ENCODE results near the gene RCN1. TPM values are rescaled to one million over a fixed set of nuclear protein-coding genes. Genes with fewer than 3 reads are reported as not detected.

The RCN1 gene
- polyA plus RNA-seq, 2 of the 4 experiments (the other 2 are of a cell fraction) = 191 to 234 TPM

DNA sequence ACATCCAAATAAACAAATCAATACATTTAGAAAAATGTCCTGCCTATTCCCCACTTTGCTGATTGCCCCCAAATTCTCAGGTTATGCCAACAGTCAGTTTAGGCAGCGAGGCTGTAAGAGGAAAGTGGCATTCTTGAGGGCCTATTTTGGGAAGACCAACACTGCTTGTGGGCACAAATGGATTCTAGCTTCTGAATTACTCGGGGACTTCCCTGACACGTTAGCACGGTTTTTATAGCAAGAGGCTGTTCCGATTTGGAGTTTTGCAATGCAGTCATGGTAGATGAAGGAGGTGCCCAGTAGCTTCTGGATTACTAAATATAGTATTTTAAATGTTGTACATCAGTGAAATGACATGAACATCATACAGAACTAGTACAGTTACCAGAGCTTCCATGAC, 13.1 kb downstream of the RCN1 start:
- POLR2A ChIA-PET = no interaction called here

DNA sequence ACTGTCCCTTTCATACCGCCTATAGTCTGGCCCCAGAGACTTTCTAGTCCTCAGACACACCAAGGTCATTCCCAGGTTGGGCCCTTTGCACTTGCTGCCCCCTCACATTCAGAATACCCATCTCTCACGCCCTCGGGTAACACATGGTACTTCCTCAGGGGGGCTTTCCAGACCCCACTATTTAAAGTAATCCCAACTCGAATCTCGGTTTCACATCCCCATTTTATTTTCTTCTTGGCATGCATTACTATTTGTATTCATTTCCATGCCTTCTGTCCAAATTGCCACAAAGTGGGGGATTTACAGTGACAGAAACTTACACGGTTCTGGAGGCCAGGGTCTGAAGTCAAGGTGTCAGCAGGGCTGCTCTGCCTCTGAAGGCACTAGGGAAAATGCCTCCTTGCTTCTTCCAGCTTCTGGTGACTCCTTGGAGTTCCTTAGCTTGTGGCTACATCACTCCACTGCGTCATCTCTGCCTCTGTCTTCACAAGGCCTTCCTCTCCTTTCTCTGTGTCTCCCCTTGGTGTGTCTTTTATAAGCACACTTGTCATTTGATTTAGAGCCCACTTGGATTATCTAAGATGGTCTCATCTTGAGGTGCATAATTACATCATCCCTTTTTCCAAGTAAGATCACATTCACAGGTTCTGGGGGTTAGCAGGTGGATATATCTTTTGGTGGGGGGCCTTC, 15.1 kb downstream of the RCN1 start:
- TF ChIP-seq CEBPB (IDR thresholded peaks at IDR 0.05) (no peak), POLR2AphosphoS2 (conservative IDR thresholded peaks at IDR 0.05; ENCODE audit: low read length) (peak; percentile 59; the same call in 1 of the 2 replicates)
- ChIA-PET POLR2A (interaction anchor here (1.3 kb wide), 1 partner anchor 31 kb away, joined by 3 read pairs; no protein-coding TSS in a partner anchor), CTCF (interaction anchor here (1.2 kb wide), 1 partner anchor 54 kb away, joined by 4 read pairs; no protein-coding TSS in a partner anchor)
- Histone ChIP-seq H3K4me1 (no peaks in the 10 kb centered on the region), H3K4me3 (no peak overlapping the region), H3K9me3 (no peaks in the 10 kb centered on the region), H3K27ac (no peak overlapping the region), H3K4me2 (no peak overlapping the region)
- FAIRE-seq = no peak
- 0 out of 6 replicates have a peak, but pooled peaks of 1 of the 2 experiments have one; percentile 45 for ATAC-seq
- no peak for DNase-seq (ENCODE audit: low read depth in 1 of 2, low spot score in 1 of 2)
- WGBS (ENCODE audit: missing lambda C conversion rate) = 96% methylated on average over 7 of the region's 7 CpGs

More for the DNA sequence above, 13.1 kb downstream of the RCN1 start:
- CTCF ChIA-PET = interaction anchor here (1.1 to 2.2 kb wide), 2 partner anchors 51 to 72 kb away, joined by 4 to 7 read pairs; no protein-coding TSS in a partner anchor
- no peak for ATAC-seq
- H3K4me2 ChIP-seq = no peak overlapping the region
- H3K9me3 ChIP-seq = no peaks in the 10 kb centered on the region
- TF ChIP-seq FOSB (CRISPR knock-in tag; IDR thresholded peaks at IDR 0.05) (no peak), MAZ (IDR thresholded peaks at IDR 0.05; ENCODE audit: borderline replicate concordance, low read depth, low read length) (no peak), CEBPB (IDR thresholded peaks at IDR 0.05) (no peak), FOSL2 (IDR thresholded peaks at IDR 0.05) (no peak), FOSL2 (CRISPR knock-in tag; IDR thresholded peaks at IDR 0.05) (no peak), EHF (CRISPR knock-in tag; IDR thresholded peaks at IDR 0.05) (no peak), HOXA7 (CRISPR knock-in tag; IDR thresholded peaks at IDR 0.05) (no peak)
- TF ChIP-seq, protein P1, sequence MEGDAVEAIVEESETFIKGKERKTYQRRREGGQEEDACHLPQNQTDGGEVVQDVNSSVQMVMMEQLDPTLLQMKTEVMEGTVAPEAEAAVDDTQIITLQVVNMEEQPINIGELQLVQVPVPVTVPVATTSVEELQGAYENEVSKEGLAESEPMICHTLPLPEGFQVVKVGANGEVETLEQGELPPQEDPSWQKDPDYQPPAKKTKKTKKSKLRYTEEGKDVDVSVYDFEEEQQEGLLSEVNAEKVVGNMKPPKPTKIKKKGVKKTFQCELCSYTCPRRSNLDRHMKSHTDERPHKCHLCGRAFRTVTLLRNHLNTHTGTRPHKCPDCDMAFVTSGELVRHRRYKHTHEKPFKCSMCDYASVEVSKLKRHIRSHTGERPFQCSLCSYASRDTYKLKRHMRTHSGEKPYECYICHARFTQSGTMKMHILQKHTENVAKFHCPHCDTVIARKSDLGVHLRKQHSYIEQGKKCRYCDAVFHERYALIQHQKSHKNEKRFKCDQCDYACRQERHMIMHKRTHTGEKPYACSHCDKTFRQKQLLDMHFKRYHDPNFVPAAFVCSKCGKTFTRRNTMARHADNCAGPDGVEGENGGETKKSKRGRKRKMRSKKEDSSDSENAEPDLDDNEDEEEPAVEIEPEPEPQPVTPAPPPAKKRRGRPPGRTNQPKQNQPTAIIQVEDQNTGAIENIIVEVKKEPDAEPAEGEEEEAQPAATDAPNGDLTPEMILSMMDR (IDR thresholded peaks at IDR 0.05) = no peak
- 91% methylated on average over 5 of the region's 5 CpGs for whole genome bisulfite sequencing (ENCODE audit: missing lambda C conversion rate)
- H3K4me3 ChIP-seq = no peak overlapping the region
- no peak for DNase-seq (ENCODE audit: low read depth in 1 of 2, low spot score in 1 of 2)
- no peak overlapping the region for H3K27ac ChIP-seq
- no peaks in the 10 kb centered on the region for H3K4me1 ChIP-seq
- FAIRE-seq = no peak

DNA sequence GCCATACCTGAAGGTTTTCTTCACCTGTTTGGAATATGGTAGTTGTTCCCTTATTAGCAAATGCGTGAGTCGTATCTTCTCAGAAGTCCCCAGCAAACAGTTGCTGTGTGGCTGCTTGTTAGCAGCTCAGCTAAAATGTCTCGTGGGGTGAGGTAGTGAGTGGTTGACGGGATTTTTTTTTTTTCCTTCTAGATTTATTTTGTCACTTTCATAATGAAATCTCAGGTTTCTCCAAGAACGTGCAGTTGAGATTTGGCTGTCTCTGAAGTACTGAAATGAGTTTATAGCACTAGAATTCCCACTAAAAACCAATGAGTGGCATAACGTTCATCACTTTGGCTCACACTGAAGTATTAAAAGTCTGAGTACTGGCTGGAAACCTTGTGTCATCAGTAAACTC, 16.8 kb downstream of the RCN1 start:
- no peak for TF ChIP-seq CHD2 (IDR thresholded peaks at IDR 0.05; ENCODE audit: low read length, partially characterized antibody)
- TF ChIP-seq ZFP36 (IDR thresholded peaks at IDR 0.05; ENCODE audit: borderline replicate concordance, partially characterized antibody) = no peak
- no peak for TF ChIP-seq CBX2 (IDR thresholded peaks at IDR 0.05; ENCODE audit: borderline replicate concordance, low read depth)
- no peak for TF ChIP-seq GATA3 (IDR thresholded peaks at IDR 0.05; ENCODE audit: borderline replicate concordance)
- TF ChIP-seq BHLHE40 (IDR thresholded peaks at IDR 0.05; ENCODE audit: low read depth, low read length) = no peak
- TF ChIP-seq, protein P2, sequence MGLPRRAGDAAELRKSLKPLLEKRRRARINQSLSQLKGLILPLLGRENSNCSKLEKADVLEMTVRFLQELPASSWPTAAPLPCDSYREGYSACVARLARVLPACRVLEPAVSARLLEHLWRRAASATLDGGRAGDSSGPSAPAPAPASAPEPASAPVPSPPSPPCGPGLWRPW (IDR thresholded peaks at IDR 0.05) = no peak
- no peak for TF ChIP-seq ZSCAN20 (CRISPR knock-in tag; IDR thresholded peaks at IDR 0.05)
- TF ChIP-seq, protein P3, sequence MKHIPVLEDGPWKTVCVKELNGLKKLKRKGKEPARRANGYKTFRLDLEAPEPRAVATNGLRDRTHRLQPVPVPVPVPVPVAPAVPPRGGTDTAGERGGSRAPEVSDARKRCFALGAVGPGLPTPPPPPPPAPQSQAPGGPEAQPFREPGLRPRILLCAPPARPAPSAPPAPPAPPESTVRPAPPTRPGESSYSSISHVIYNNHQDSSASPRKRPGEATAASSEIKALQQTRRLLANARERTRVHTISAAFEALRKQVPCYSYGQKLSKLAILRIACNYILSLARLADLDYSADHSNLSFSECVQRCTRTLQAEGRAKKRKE (CRISPR knock-in tag; IDR thresholded peaks at IDR 0.05; ENCODE audit: low read depth) = no peak
- no peak for TF ChIP-seq MAFK (IDR thresholded peaks at IDR 0.05; ENCODE audit: partially characterized antibody)
- no peak for TF ChIP-seq NPAS2 (CRISPR knock-in tag; IDR thresholded peaks at IDR 0.05; ENCODE audit: borderline replicate concordance)
- POLR2A ChIA-PET = interaction anchor here (1.3 kb wide), 1 partner anchor 29 kb away, joined by 3 read pairs; no protein-coding TSS in a partner anchor
- no peak overlapping the region for H3K4me2 ChIP-seq
- no peaks in the 10 kb centered on the region for H3K4me1 ChIP-seq
- no peaks in the 10 kb centered on the region for H3K9me3 ChIP-seq
- H3K4me3 ChIP-seq = no peak overlapping the region
- DNase-seq (ENCODE audit: low read depth in 1 of 2, low spot score in 1 of 2) (no peak), ATAC-seq (no peak), FAIRE-seq (no peak)
- 92% methylated on average over 6 of the region's 6 CpGs for WGBS (ENCODE audit: missing lambda C conversion rate)
- CTCF ChIA-PET = interaction anchor here (1.0 kb wide), 1 partner anchor 69 kb away, joined by 3 read pairs; no protein-coding TSS in a partner anchor
- H3K27ac ChIP-seq = no peak overlapping the region

Data from A549 (cell line).